Sigmoid colon (tissue), 4 donors: ENCODE measurements around the gene THEMIS.

Experiments used
- CTCF ChIP-seq, 4 experiments: fragments of 450-650 bp in 3 of 4; fragments of 200-600 bp in 1 of 4; IDR thresholded peaks; one replicate each; pipeline ENCODE4 v1.5.1; 2016 to 2019; ENCODE audit warnings: antibody characterized with exemption in 4 of 4, mild to moderate bottlenecking in 3 of 4, moderate library complexity in 2 of 4
- EP300 ChIP-seq, 4 donors: sonication (generic); formaldehyde crosslinking; IDR thresholded peaks; one replicate each; pipeline ENCODE4 v1.6.1; 2017; ENCODE audit warnings: antibody characterized with exemption in 4 of 4
- POLR2A ChIP-seq, 2 donors: fragments of 450-650 bp; IDR thresholded peaks; one replicate each; pipeline ENCODE4 v1.6.1; 2016; ENCODE audit warnings: antibody characterized with exemption in 2 of 2, mild to moderate bottlenecking in 2 of 2, moderate library complexity in 2 of 2

GRCh38 chr6:127832381-127832780 is 68.5 kb downstream of the THEMIS start:
- TF ChIP-seq EP300 (IDR thresholded peaks at IDR 0.05) (no peak), POLR2A (IDR thresholded peaks at IDR 0.05) (no peak), CTCF (IDR thresholded peaks at IDR 0.05) (no peak)
